Endothelial cell of hepatic sinusoid (primary cell): ENCODE results near the gene TXNRD1.
"Not testable (repeated sequence)": the region's sequence is repeated elsewhere in the genome, so short reads cannot be mapped to it uniquely, and the experiment has no call there.

ENCODE experiments used
- in situ Hi-C: cut with HindIII; loops from 2 replicates; pipeline ENCODE4 v1.10.0; 2017; ENCODE audit warnings: low sequenced_read_pairs

The TXNRD1 gene

GRCh38 chr12:104215638-104216297 lies at the start of gene TXNRD1:
TXNRD1 (plus strand) TSS chr12:104215779; CDS start chr12:104215803, 24 bp downstream.
- in situ Hi-C loops, result loop anchor here (10.0 kb wide), 1 partner anchor 129 kb away; no protein-coding TSS in a partner anchor

GRCh38 chr12:104165801-104166200 lies 49.8 kb upstream of the TXNRD1 start:
- in situ Hi-C loops, result no loop called here

GRCh38 chr12:104166465-104166864 lies 49.1 kb upstream of the TXNRD1 start:
- in situ Hi-C loops, result no loop called here

- in situ Hi-C loops, result no loop called here
Measured at GRCh38 chr12:104167519-104168458, 47.8 kb upstream of the TXNRD1 start.

- in situ Hi-C loops, result no loop called here
Measured at GRCh38 chr12:104168596-104168995, 47.0 kb upstream of the TXNRD1 start.

GRCh38 chr12:104171785-104172569 lies 43.6 kb upstream of the TXNRD1 start:
- in situ Hi-C loops, result no loop called here

- in situ Hi-C loops, result no loop called here
Measured at GRCh38 chr12:104172570-104172947, 43.0 kb upstream of the TXNRD1 start.

- in situ Hi-C loops, result not testable (repeated sequence)
Measured at GRCh38 chr12:104173804-104174203, 41.8 kb upstream of the TXNRD1 start.

GRCh38 chr12:104175726-104176247 lies 39.8 kb upstream of the TXNRD1 start:
- in situ Hi-C loops, result no loop called here

GRCh38 chr12:104177336-104177662 lies 38.3 kb upstream of the TXNRD1 start:
- in situ Hi-C loops, result no loop called here

- in situ Hi-C loops, result no loop called here
Measured at GRCh38 chr12:104177663-104178501, 37.7 kb upstream of the TXNRD1 start.

- in situ Hi-C loops, result no loop called here
Measured at GRCh38 chr12:104180374-104180773, 35.2 kb upstream of the TXNRD1 start.

GRCh38 chr12:104181313-104181712 lies 34.3 kb upstream of the TXNRD1 start:
- in situ Hi-C loops, result no loop called here

- in situ Hi-C loops, result no loop called here
Measured at GRCh38 chr12:104182144-104182543, 33.4 kb upstream of the TXNRD1 start.

GRCh38 chr12:104182621-104183378 lies 32.8 kb upstream of the TXNRD1 start:
- in situ Hi-C loops, result no loop called here

GRCh38 chr12:104183443-104183842 lies 32.1 kb upstream of the TXNRD1 start:
- in situ Hi-C loops, result no loop called here

GRCh38 chr12:104187446-104188155 lies 28.0 kb upstream of the TXNRD1 start:
- in situ Hi-C loops, result no loop called here

- in situ Hi-C loops, result no loop called here
Measured at GRCh38 chr12:104188534-104188933, 27.0 kb upstream of the TXNRD1 start.
